CD14-positive monocyte (primary cell): ENCODE results near the gene NOL6. TPM values are rescaled to one million over a fixed set of nuclear protein-coding genes. Genes with fewer than 3 reads are reported as not detected.
"Not testable (repeated sequence)": the region's sequence is repeated elsewhere in the genome, so short reads cannot be mapped to it uniquely, and the experiment has no call there.

Experiments used
- DNase-seq, 3 donors: peaks; one replicate each; pipeline ENCODE4 v3.0.0-alpha.2; 2011 to 2022
- H2AFZ ChIP-seq: 2 replicates; pipeline ENCODE4 v1.6.0; 2012; ENCODE audit warnings: mild to moderate bottlenecking, low read depth, low read length, inconsistent platforms; ENCODE audit not compliant: insufficient read depth, poor library complexity, severe bottlenecking
- H3K27ac ChIP-seq, 2 donors: 1 replicate in 1 of 2; 2 replicates in 1 of 2; pipeline ENCODE4 v1.5.1; 2012 to 2013; ENCODE audit warnings: low read length in 2 of 2, control low read depth in 1 of 2, inconsistent platforms in 1 of 2, low read depth in 1 of 2, mild to moderate bottlenecking in 1 of 2
- H3K27me3 ChIP-seq, 2 donors: one replicate each; pipeline versions ENCODE4 v1.6.0 to v1.6.1; 2011 to 2013; ENCODE audit warnings: low read length in 2 of 2; ENCODE audit not compliant: control insufficient read depth in 2 of 2, insufficient read depth in 2 of 2
- H3K36me3 ChIP-seq, 2 donors: replicated peaks in 1 of 2; 1 replicate in 1 of 2; 2 replicates in 1 of 2; pipeline versions ENCODE4 v1.5.1 to v1.6.1; 2012 to 2013; ENCODE audit warnings: low read length in 2 of 2, control low read depth in 1 of 2, inconsistent platforms in 1 of 2, mild to moderate bottlenecking in 1 of 2; ENCODE audit not compliant: insufficient read depth in 2 of 2, control insufficient read depth in 1 of 2
- H3K4me1 ChIP-seq, 2 donors: 1 replicate in 1 of 2; 2 replicates in 1 of 2; pipeline versions ENCODE4 v1.5.1 to v1.6.1; 2012 to 2013; ENCODE audit warnings: low read length in 2 of 2, control low read depth in 1 of 2, inconsistent platforms in 1 of 2, mild to moderate bottlenecking in 1 of 2, moderate library complexity in 1 of 2; ENCODE audit not compliant: insufficient read depth in 2 of 2, control insufficient read depth in 1 of 2
- H3K4me2 ChIP-seq: replicated peaks from 2 replicates; pipeline ENCODE3; 2012; ENCODE audit warnings: low read length, moderate library complexity, mild to moderate bottlenecking; ENCODE audit not compliant: poor library complexity, severe bottlenecking; ENCODE audit errors: extremely low read depth
- H3K4me3 ChIP-seq, 3 experiments: fragments of 200-600 bp in 1 of 3; sonication (generic) in 1 of 3; replicated peaks in 1 of 3; 1 replicate in 2 of 3; 2 replicates in 1 of 3; pipeline ENCODE4 v1.5.1; 2011 to 2013; ENCODE audit warnings: low read length in 3 of 3, mild to moderate bottlenecking in 3 of 3, control low read depth in 2 of 3, low read depth in 2 of 3, inconsistent platforms in 1 of 3, moderate library complexity in 1 of 3
- H3K79me2 ChIP-seq: 2 replicates; pipeline ENCODE4 v1.6.0; 2012; ENCODE audit warnings: mild to moderate bottlenecking, control low read depth, inconsistent platforms, low read length, moderate library complexity; ENCODE audit not compliant: insufficient read depth
- H3K9ac ChIP-seq: 2 replicates; pipeline ENCODE4 v1.6.0; 2017; ENCODE audit warnings: low read length, mild to moderate bottlenecking; ENCODE audit not compliant: insufficient read depth, poor library complexity, severe bottlenecking
- H3K9me3 ChIP-seq, 2 donors: replicated peaks in 1 of 2; 1 replicate in 1 of 2; 2 replicates in 1 of 2; pipeline versions ENCODE4 v1.5.1 to v1.6.1; 2012 to 2013; ENCODE audit warnings: low read length in 2 of 2, control low read depth in 1 of 2; ENCODE audit not compliant: control insufficient read depth in 1 of 2, insufficient read depth in 1 of 2
- H4K20me1 ChIP-seq: 2 replicates; pipeline ENCODE4 v1.6.0; 2012; ENCODE audit warnings: mild to moderate bottlenecking, low read length, control low read depth, moderate library complexity; ENCODE audit not compliant: insufficient read depth
- H3K27ac Mint-ChIP-seq, 7 donors: one replicate each; pipeline ENCODE4 v1.8.0; 2020; ENCODE audit warnings: mild to moderate bottlenecking in 7 of 7, mixed read lengths in 7 of 7, moderate library complexity in 6 of 7, inconsistent platforms in 2 of 7
- H3K27me3 Mint-ChIP-seq, 3 donors: one replicate each; pipeline ENCODE4 v1.8.0; 2021 to 2022; ENCODE audit warnings: low read depth in 3 of 3, mild to moderate bottlenecking in 3 of 3, mixed read lengths in 3 of 3, moderate library complexity in 3 of 3, inconsistent platforms in 1 of 3
- H3K36me3 Mint-ChIP-seq, 2 donors: one replicate each; pipeline ENCODE4 v1.8.0; 2020; ENCODE audit warnings: mixed read lengths in 2 of 2, inconsistent platforms in 1 of 2, mild to moderate bottlenecking in 1 of 2
- H3K4me1 Mint-ChIP-seq: one replicate; pipeline ENCODE4 v1.8.0; 2020; ENCODE audit warnings: mild to moderate bottlenecking, mixed read lengths
- H3K4me3 Mint-ChIP-seq, 2 donors: one replicate each; pipeline ENCODE4 v1.8.0; 2020; ENCODE audit warnings: mild to moderate bottlenecking in 2 of 2, mixed read lengths in 2 of 2, moderate library complexity in 1 of 2
- H3K9me3 Mint-ChIP-seq, 7 donors: one replicate each; pipeline ENCODE4 v1.8.0; 2020 to 2022; ENCODE audit warnings: mixed read lengths in 7 of 7, mild to moderate bottlenecking in 6 of 7, moderate library complexity in 6 of 7, inconsistent platforms in 2 of 7
- WGBS: methylation state at CpG from one replicate; pipeline ENCODE4 v1.1.5; 2013; ENCODE audit warnings: missing lambda C conversion rate; ENCODE audit not compliant: insufficient coverage; 5-methylcytosine and 5-hydroxymethylcytosine counted together
- intact Hi-C, 2 donors: fragments of 100-400 bp; cut with micrococcal nuclease; formaldehyde crosslinking; loops; one replicate each; pipeline versions ENCODE4 v1.15.0 to v1.15.1; 2023
- polyA plus RNA-seq, 3 donors: library from polyadenylated mRNA; depleted of rRNA in 1 of 3; unstranded in 2 of 3; stranded (reverse) in 1 of 3; fragments of 300-500 nt in 2 of 3; fragments of >200 nt in 1 of 3; fragmentation: Illumina TruSeq in 2 of 3; gene quantifications; 1 replicate in 2 of 3; 2 replicates in 1 of 3; pipeline ENCODE4 v1.2.3, GENCODE V29; 2012 to 2021
- TF ChIP-seq, protein P1 (sequence below): fragments of 200-600 bp; IDR thresholded peaks from one replicate; pipeline ENCODE4 v1.8.0; 2022; ENCODE audit warnings: antibody characterized with exemption, mild to moderate bottlenecking

NOL6 gene
- polyA plus RNA-seq, 3 donors = 4.6 to 21.9 (median 10.1) TPM

GRCh38 chr9:33425128-33425533 is 48.6 kb downstream of the NOL6 start:
- intact Hi-C loops = no loop called here

GRCh38 chr9:33424492-33424891 is 49.2 kb downstream of the NOL6 start:
- DNase-seq, H3K4me2 ChIP-seq, H3K9me3 ChIP-seq, H3K27me3 ChIP-seq, H3K27me3 Mint-ChIP-seq, H3K36me3 ChIP-seq, H3K27ac ChIP-seq, H3K27ac Mint-ChIP-seq, H3K4me3 ChIP-seq, H3K4me1 Mint-ChIP-seq, H3K36me3 Mint-ChIP-seq, H2AFZ ChIP-seq, H3K4me1 ChIP-seq, H4K20me1 ChIP-seq, intact Hi-C loops, H3K4me3 Mint-ChIP-seq, H3K9ac ChIP-seq, H3K79me2 ChIP-seq, H3K9me3 Mint-ChIP-seq: not testable (repeated sequence)
- no CpG with 5 or more reads among the region's 6 CpGs for WGBS

More at GRCh38 chr9:33425128-33425533, 48.6 kb downstream of the NOL6 start:
- Histone ChIP-seq H3K4me2 (no peak overlapping the region), H3K9me3 (no peaks in the 10 kb centered on the region), H2AFZ (no peak overlapping the region), H3K4me3 (no peak overlapping the region), H3K79me2 (no peaks in the 10 kb centered on the region), H3K27me3 (no peaks in the 10 kb centered on the region), H3K4me1 (no peaks in the 10 kb centered on the region), H3K36me3 (no peaks in the 10 kb centered on the region), H3K9ac (no peak overlapping the region), H3K27ac (no peak overlapping the region), H4K20me1 (no peaks in the 10 kb centered on the region)
- DNase-seq = no peak
- Mint-ChIP-seq H3K9me3 (peaks cover 0 to 3% (median 0%) of the 10 kb centered on the region in 7 donors), H3K27ac (no peak overlapping the region), H3K27me3 (peaks cover 0 to 3% (median 1%) of the 10 kb centered on the region in 3 donors), H3K4me3 (no peak overlapping the region), H3K36me3 (no peaks in the 10 kb centered on the region), H3K4me1 (peaks cover 5% of the 10 kb centered on the region)
- 100% methylated on average over 1 of the region's 4 CpGs for WGBS
- TF ChIP-seq, protein P1, sequence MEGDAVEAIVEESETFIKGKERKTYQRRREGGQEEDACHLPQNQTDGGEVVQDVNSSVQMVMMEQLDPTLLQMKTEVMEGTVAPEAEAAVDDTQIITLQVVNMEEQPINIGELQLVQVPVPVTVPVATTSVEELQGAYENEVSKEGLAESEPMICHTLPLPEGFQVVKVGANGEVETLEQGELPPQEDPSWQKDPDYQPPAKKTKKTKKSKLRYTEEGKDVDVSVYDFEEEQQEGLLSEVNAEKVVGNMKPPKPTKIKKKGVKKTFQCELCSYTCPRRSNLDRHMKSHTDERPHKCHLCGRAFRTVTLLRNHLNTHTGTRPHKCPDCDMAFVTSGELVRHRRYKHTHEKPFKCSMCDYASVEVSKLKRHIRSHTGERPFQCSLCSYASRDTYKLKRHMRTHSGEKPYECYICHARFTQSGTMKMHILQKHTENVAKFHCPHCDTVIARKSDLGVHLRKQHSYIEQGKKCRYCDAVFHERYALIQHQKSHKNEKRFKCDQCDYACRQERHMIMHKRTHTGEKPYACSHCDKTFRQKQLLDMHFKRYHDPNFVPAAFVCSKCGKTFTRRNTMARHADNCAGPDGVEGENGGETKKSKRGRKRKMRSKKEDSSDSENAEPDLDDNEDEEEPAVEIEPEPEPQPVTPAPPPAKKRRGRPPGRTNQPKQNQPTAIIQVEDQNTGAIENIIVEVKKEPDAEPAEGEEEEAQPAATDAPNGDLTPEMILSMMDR = no peak

GRCh38 chr9:33424043-33424442 is 49.7 kb downstream of the NOL6 start:
- H3K4me2 ChIP-seq, H3K9me3 Mint-ChIP-seq, H3K36me3 Mint-ChIP-seq: not testable (repeated sequence)

More at GRCh38 chr9:33424043-33424442, 49.7 kb downstream of the NOL6 start:
- H3K79me2 ChIP-seq, H3K9me3 ChIP-seq, H3K4me3 ChIP-seq, H2AFZ ChIP-seq, H3K4me3 Mint-ChIP-seq, H3K27me3 Mint-ChIP-seq, H4K20me1 ChIP-seq, H3K27me3 ChIP-seq, H3K9ac ChIP-seq, intact Hi-C loops, H3K4me1 ChIP-seq, DNase-seq, H3K27ac ChIP-seq, H3K36me3 ChIP-seq, H3K4me1 Mint-ChIP-seq: not testable (repeated sequence)
- WGBS = no CpG with 5 or more reads among the region's 7 CpGs
- H3K27ac Mint-ChIP-seq = peak overlapping the region in 1 of 7 donors; percentile 23
